Stomach (tissue), 9 donors: ENCODE results near the gene DPP8. TPM values are rescaled to one million over a fixed set of nuclear protein-coding genes. Genes with fewer than 3 reads are reported as not detected.
A peak's percentile ranks its signal among the peaks of the same experiment; 100 is the strongest.

ENCODE experiments used
- DNase-seq, 2 donors: peaks; one replicate each; pipeline versions ENCODE4 v3.0.0 to v3.0.0-alpha.2; 2013 to 2019
- H3K27ac ChIP-seq, 5 donors: fragments of 200-600 bp in 4 of 5; sonication (generic) in 4 of 5; one replicate each; pipeline ENCODE4 v1.5.1; 2013 to 2019; ENCODE audit warnings: mild to moderate bottlenecking in 1 of 5, moderate library complexity in 1 of 5
- H3K27me3 ChIP-seq, 3 donors: fragments of 200-600 bp; sonication (generic); one replicate each; pipeline ENCODE4 v1.5.1; 2017 to 2019; ENCODE audit warnings: mixed run types in 1 of 3
- H3K36me3 ChIP-seq, 4 donors: fragments of 200-600 bp; sonication (generic); 1 replicate in 3 of 4; 2 replicates in 1 of 4; pipeline ENCODE4 v1.5.1; 2016 to 2019
- H3K4me1 ChIP-seq, 4 donors: fragments of 200-600 bp; sonication (generic); one replicate each; pipeline ENCODE4 v1.5.1; 2016 to 2019
- H3K4me3 ChIP-seq, 4 donors: fragments of 200-600 bp; sonication (generic) in 3 of 4; one replicate each; pipeline ENCODE4 v1.5.1; 2016 to 2019; ENCODE audit warnings: mild to moderate bottlenecking in 1 of 4
- H3K9me3 ChIP-seq, 4 donors: fragments of 200-600 bp; sonication (generic); one replicate each; pipeline ENCODE4 v1.5.1; 2016 to 2019
- EP300 ChIP-seq: sonication (generic); formaldehyde crosslinking; IDR thresholded peaks from one replicate; pipeline ENCODE4 v1.6.1; 2017; ENCODE audit warnings: antibody characterized with exemption
- POLR2A ChIP-seq, 4 donors: fragments of 450-650 bp; IDR thresholded peaks; one replicate each; pipeline ENCODE4 v1.6.1; 2016; ENCODE audit warnings: antibody characterized with exemption in 4 of 4, control low read depth in 2 of 4, mild to moderate bottlenecking in 1 of 4, moderate library complexity in 1 of 4
- POLR2AphosphoS5 ChIP-seq, 3 donors: sonication (generic); formaldehyde crosslinking; IDR thresholded peaks; one replicate each; pipeline ENCODE4 v1.6.1; 2016; ENCODE audit warnings: antibody characterized with exemption in 3 of 3
- WGBS, 5 donors: extraction: QIAGEN DNeasy Blood & Tissue Kit in 3 of 5; methylation state at CpG; one replicate each; pipeline versions ENCODE4 v1.1.5 to v1.1.7; 2013 to 2018; 5-methylcytosine and 5-hydroxymethylcytosine counted together
- intact Hi-C: fragments of 100-400 bp; cut with DNase I; formaldehyde crosslinking; loops from one replicate; pipeline ENCODE4 v1.15.1; 2023; ENCODE audit warnings: low total_unique reads
- polyA plus RNA-seq, 3 donors: library from polyadenylated mRNA; stranded (reverse); fragments of 200-250 nt; gene quantifications; one replicate each; pipeline ENCODE4 v1.2.3, GENCODE V29; 2013
- total RNA-seq, 5 donors: library from RNA; depleted of rRNA; stranded (reverse); fragments of >200 nt; gene quantifications; one replicate each; pipeline versions ENCODE4 v1.1.0 to v1.2.3, GENCODE V29; 2014 to 2016
- TF ChIP-seq, protein P1 (sequence below), 7 experiments: fragments of 450-650 bp in 4 of 7; fragments of 200-600 bp in 3 of 7; sonication (generic) in 3 of 7; IDR thresholded peaks; one replicate each; pipeline ENCODE4 v1.5.1; 2016 to 2019; ENCODE audit warnings: antibody characterized with exemption in 7 of 7, control low read depth in 2 of 7, mild to moderate bottlenecking in 1 of 7
- donor health status: healthy with polysubstance abuse.
- donor health status: Bipolar disorder and iron deficiency.
- donor health status: healthy.

DPP8 gene
- total and polyA plus RNA-seq, 8 donors, result 4.5 to 89.0 (median 21.6) TPM

DNA sequence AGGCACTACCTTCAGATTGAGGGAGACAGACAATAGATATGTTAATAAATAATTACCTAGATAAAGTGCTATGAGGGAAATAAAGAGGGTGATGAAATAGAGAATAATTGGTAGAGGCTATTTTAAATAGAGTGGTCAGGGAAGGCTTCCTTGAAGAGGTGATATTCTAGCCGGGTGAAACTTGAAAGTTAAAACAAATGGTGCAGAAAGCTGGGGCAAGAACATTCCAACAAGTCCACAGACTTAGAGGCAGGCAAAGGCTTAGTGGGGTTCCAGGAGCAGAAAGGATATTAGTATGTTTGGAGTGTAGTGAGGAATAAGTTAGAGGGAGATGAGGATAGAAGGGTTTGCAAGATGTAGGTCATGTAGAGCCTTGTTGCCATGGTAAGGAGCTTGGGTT lies 22.8 kb upstream of the DPP8 start:
- no peak overlapping the region for H3K4me3 ChIP-seq
- no peaks in the 10 kb centered on the region for H3K9me3 ChIP-seq
- WGBS, 5 donors, result 84 to 97% (median 85%) methylated on average over 1 of the region's 1 CpG
- intact Hi-C loops, result no loop called here
- no peak for TF ChIP-seq EP300
- TF ChIP-seq, protein P1, sequence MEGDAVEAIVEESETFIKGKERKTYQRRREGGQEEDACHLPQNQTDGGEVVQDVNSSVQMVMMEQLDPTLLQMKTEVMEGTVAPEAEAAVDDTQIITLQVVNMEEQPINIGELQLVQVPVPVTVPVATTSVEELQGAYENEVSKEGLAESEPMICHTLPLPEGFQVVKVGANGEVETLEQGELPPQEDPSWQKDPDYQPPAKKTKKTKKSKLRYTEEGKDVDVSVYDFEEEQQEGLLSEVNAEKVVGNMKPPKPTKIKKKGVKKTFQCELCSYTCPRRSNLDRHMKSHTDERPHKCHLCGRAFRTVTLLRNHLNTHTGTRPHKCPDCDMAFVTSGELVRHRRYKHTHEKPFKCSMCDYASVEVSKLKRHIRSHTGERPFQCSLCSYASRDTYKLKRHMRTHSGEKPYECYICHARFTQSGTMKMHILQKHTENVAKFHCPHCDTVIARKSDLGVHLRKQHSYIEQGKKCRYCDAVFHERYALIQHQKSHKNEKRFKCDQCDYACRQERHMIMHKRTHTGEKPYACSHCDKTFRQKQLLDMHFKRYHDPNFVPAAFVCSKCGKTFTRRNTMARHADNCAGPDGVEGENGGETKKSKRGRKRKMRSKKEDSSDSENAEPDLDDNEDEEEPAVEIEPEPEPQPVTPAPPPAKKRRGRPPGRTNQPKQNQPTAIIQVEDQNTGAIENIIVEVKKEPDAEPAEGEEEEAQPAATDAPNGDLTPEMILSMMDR (IDR thresholded peaks at IDR 0.05), result no peak
- no peak for TF ChIP-seq POLR2A (IDR thresholded peaks at IDR 0.05)
- no peak for TF ChIP-seq POLR2AphosphoS5 (IDR thresholded peaks at IDR 0.05)
- no peak for DNase-seq
- peaks cover 0 to 30% (median 4%) of the 10 kb centered on the region in 4 donors for H3K4me1 ChIP-seq
- no peak overlapping the region for H3K27ac ChIP-seq
- no peaks in the 10 kb centered on the region for H3K27me3 ChIP-seq
- H3K36me3 ChIP-seq, result no peaks in the 10 kb centered on the region

DNA sequence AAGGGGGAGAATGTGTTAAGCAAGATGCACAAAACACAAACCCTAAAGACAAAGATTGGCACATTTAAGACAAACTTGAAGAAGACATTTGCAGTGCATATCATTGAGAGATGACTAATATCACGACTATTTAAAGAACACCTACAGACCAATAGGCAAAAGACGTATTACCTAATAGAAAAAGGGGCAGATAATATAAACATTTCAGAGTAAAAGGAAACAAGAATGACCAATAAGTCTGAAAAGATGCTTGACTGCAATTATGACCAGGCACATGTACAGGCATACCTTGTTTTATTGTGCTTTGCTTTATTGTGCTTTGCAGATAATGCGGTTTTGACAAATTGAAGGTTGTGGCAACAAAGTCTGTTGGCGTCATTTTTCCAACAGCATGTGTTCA lies 17.7 kb upstream of the DPP8 start:
- H3K27ac ChIP-seq, result no peak overlapping the region
- no peaks in the 10 kb centered on the region for H3K36me3 ChIP-seq
- no peaks in the 10 kb centered on the region for H3K9me3 ChIP-seq
- no peak overlapping the region for H3K4me3 ChIP-seq
- no peaks in the 10 kb centered on the region for H3K27me3 ChIP-seq
- no peak for DNase-seq
- peaks cover 13 to 59% (median 43%) of the 10 kb centered on the region in 4 donors for H3K4me1 ChIP-seq
- TF ChIP-seq EP300, result no peak
- TF ChIP-seq, protein P1 (IDR thresholded peaks at IDR 0.05), result no peak
- intact Hi-C loops, result no loop called here
- 83 to 91% (median 89%) methylated on average over 4 of the region's 4 CpGs for WGBS, 5 donors

DNA sequence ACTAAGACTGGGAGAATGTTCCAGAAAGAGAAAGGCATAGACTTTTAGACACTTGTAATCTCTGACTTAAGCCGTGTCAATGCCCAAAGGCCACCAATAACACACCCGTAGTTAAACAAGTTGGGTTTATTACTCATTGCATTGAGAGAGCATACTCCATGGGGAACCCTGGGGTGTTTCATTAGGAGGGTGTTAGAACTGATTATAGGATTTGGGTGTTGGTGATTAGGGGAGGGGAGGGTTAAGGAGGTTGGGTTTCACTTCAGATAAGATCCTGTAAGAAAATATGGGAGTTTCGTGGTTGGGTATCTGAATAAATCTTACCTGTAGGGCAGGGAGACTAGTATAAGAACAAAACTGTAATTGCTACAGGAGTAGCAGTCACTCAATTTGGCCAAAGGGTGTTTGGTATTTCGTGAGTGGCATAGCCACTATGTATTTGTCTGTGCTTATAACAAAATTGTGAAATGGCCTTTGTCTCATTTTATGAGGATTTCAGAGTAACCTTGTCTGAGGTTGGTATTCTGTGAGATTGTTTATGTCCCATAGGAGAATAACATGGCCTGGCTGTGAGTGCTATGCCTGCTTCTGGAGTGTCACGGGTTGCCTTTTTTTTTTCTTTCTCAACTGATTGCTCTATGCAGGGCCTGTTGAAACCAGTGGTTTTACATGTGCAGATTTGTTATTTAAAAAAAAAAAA lies 15.7 kb upstream of the DPP8 start:
- H3K4me3 ChIP-seq, result no peak overlapping the region
- intact Hi-C loops, result no loop called here
- no peaks in the 10 kb centered on the region for H3K27me3 ChIP-seq
- no peaks in the 10 kb centered on the region for H3K36me3 ChIP-seq
- DNase-seq, result peak in 1 of 2 donors; percentile 30
- peaks cover 13 to 63% (median 46%) of the 10 kb centered on the region in 4 donors for H3K4me1 ChIP-seq
- no peaks in the 10 kb centered on the region for H3K9me3 ChIP-seq
- peak overlapping the region in 3 of 5 donors; percentile 22 to 59 (median 28) for H3K27ac ChIP-seq
- TF ChIP-seq EP300, result no peak
- TF ChIP-seq POLR2AphosphoS5 (IDR thresholded peaks at IDR 0.05), result no peak
- TF ChIP-seq POLR2A (IDR thresholded peaks at IDR 0.05), result no peak
- TF ChIP-seq, protein P1 (IDR thresholded peaks at IDR 0.05), result no peak
- WGBS, 5 donors, result 43 to 56% (median 48%) methylated on average over 5 of the region's 5 CpGs

DNA sequence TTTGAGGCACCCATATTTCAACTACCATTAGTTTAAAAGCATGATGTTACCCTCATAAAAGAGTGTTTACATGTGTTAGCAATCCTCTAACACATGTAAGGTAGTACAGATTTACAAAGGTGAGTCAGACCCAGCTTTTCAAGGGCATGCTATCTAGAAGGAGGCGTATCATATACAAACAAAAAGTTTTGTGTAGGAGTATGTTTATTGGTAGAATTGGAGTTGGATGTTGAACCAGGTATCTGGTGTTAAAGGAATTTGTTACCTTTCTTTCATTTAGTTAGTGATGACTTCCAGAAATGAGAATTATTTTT lies 15.2 kb upstream of the DPP8 start:
- WGBS, 5 donors, result 24 to 39% (median 31%) methylated on average over 1 of the region's 1 CpG
- Histone ChIP-seq H3K36me3 (no peaks in the 10 kb centered on the region), H3K27ac (peak overlapping the region in 2 of 5 donors; percentile 28 to 59), H3K9me3 (no peaks in the 10 kb centered on the region), H3K27me3 (no peaks in the 10 kb centered on the region), H3K4me3 (no peak overlapping the region), H3K4me1 (peaks cover 13 to 63% (median 46%) of the 10 kb centered on the region in 4 donors)
- intact Hi-C loops, result no loop called here
- DNase-seq, result peak in 1 of 2 donors; percentile 39
- TF ChIP-seq, protein P1 (IDR thresholded peaks at IDR 0.05), result no peak
- TF ChIP-seq POLR2A (IDR thresholded peaks at IDR 0.05) (no peak), EP300 (no peak), POLR2AphosphoS5 (IDR thresholded peaks at IDR 0.05) (no peak)
